ENCODE measurements around the gene NR5A1. TPM values are rescaled to one million over a fixed set of nuclear protein-coding genes. Genes with fewer than 3 reads are reported as not detected.

The NR5A1 gene
- total and polyA plus RNA-seq, 10 of the 15 experiments (the other 5 are each of a cell fraction or from before 2014, with no cell fraction given): 0.06 to 0.24 (median 0.08) TPM; not detected in 5

- Histone ChIP-seq H3K9me3 (replicated peaks; ENCODE audit: control insufficient read depth, insufficient read depth, low read length) (no peaks in the 10 kb centered on the region), H3K4me2 (ENCODE audit: control insufficient read depth, insufficient read depth) (0 out of 2 replicates have a peak overlapping the region, but pooled peaks have one; percentile 9), H3K27ac (ENCODE audit: control insufficient read depth, insufficient read depth) (no peak overlapping the region), H3K9ac (ENCODE audit: control insufficient read depth, insufficient read depth, low read length) (no peak overlapping the region), H3K27me3 (replicated peaks in 1 of 2; ENCODE audit: control insufficient read depth in 2 of 2, insufficient read depth in 2 of 2, low read length in 1 of 2) (peaks cover 9 to 10% of the 10 kb centered on the region in 2 experiments; a peak in 3 of 4 replicates), H2AFZ (ENCODE audit: control insufficient read depth, low read depth, low read length) (no peak overlapping the region), H3K4me1 (ENCODE audit: control insufficient read depth, insufficient read depth, low read length) (peaks cover 16% of the 10 kb centered on the region), H4K20me1 (ENCODE audit: control insufficient read depth, insufficient read depth) (no peaks in the 10 kb centered on the region), H3K4me3 (no peak overlapping the region), H3K79me2 (ENCODE audit: control insufficient read depth, insufficient read depth, low read length) (no peaks in the 10 kb centered on the region), H3K36me3 (ENCODE audit: control insufficient read depth in 2 of 2, insufficient read depth in 2 of 2, low read length in 1 of 2) (no peaks in the 10 kb centered on the region)
- TF ChIP-seq RCOR1 (conservative IDR thresholded peaks at IDR 0.05; ENCODE audit: low read depth, low read length) (no peak), PKNOX1 (IDR thresholded peaks at IDR 0.05) (no peak), IRF3 (IDR thresholded peaks at IDR 0.05) (no peak), JUNB (IDR thresholded peaks at IDR 0.05) (no peak), ETV6 (conservative IDR thresholded peaks at IDR 0.05 in 1 of 2, IDR thresholded peaks at IDR 0.05 in 1 of 2; ENCODE audit: borderline replicate concordance in 1 of 2, low read depth in 1 of 2) (no peak), RAD51 (IDR thresholded peaks at IDR 0.05) (no peak), HDAC6 (IDR thresholded peaks at IDR 0.05; ENCODE audit: unreplicated experiment) (no peak)
- in situ Hi-C loops (cut with MboI): no loop called here
- CTCF ChIA-PET: interaction anchor here (1.0 kb wide), 1 partner anchor 36 kb away, joined by 3 read pairs; no protein-coding TSS in a partner anchor
- 36% methylated on average over 12 of the region's 12 CpGs for WGBS (ENCODE audit: insufficient coverage, insufficient replicate concordance, low lambda C conversion rate, missing lambda C conversion rate)
- intact Hi-C loops (cut with micrococcal nuclease; ENCODE audit: unreplicated experiment): no loop called here
- ATAC-seq (no peak), DNase-seq (ENCODE audit: low read depth, low spot score) (no peak), FAIRE-seq (no peak)
- SMC1A ChIA-PET (ENCODE audit: uncharacterized antibody, unreplicated experiment): interaction anchor here (0.9 kb wide), 1 partner anchor 23 kb away, joined by 3 read pairs; no protein-coding TSS in a partner anchor
- no TSS peak for BruUV-seq (replicated peaks)
- POLR2A ChIA-PET: interaction anchor here (0.5 kb wide), 1 partner anchor 230 kb away, joined by 3 read pairs; no protein-coding TSS in a partner anchor
- RAD21 ChIA-PET (ENCODE audit: unreplicated experiment): no interaction called here
Observed at GRCh38 chr9:124500796-124501611, 6.2 kb downstream of the NR5A1 start.
